ENCODE measurements around the gene NMNAT1. TPM values are rescaled to one million over a fixed set of nuclear protein-coding genes. Genes with fewer than 3 reads are reported as not detected.
"Not testable (repeated sequence)": the region's sequence is repeated elsewhere in the genome, so short reads cannot be mapped to it uniquely, and the experiment has no call there.

Gene NMNAT1
- total RNA-seq, 1 donor, result 10.5 TPM

- H4K20me1 ChIP-seq (ENCODE audit: insufficient read depth, low read length), result peaks cover 3% of the 10 kb centered on the region
- TF ChIP-seq, protein P1, sequence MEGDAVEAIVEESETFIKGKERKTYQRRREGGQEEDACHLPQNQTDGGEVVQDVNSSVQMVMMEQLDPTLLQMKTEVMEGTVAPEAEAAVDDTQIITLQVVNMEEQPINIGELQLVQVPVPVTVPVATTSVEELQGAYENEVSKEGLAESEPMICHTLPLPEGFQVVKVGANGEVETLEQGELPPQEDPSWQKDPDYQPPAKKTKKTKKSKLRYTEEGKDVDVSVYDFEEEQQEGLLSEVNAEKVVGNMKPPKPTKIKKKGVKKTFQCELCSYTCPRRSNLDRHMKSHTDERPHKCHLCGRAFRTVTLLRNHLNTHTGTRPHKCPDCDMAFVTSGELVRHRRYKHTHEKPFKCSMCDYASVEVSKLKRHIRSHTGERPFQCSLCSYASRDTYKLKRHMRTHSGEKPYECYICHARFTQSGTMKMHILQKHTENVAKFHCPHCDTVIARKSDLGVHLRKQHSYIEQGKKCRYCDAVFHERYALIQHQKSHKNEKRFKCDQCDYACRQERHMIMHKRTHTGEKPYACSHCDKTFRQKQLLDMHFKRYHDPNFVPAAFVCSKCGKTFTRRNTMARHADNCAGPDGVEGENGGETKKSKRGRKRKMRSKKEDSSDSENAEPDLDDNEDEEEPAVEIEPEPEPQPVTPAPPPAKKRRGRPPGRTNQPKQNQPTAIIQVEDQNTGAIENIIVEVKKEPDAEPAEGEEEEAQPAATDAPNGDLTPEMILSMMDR (IDR thresholded peaks at IDR 0.05; ENCODE audit: extremely low read depth, low read depth, low read length), result no peak
- no peak overlapping the region for H2AFZ ChIP-seq (ENCODE audit: low read length)
- no peak overlapping the region for H3K27ac ChIP-seq (ENCODE audit: low read depth, low read length)
- H3K4me2 ChIP-seq (ENCODE audit: insufficient read depth, low read length), result no peak overlapping the region
- no peak overlapping the region for H3K4me3 ChIP-seq (ENCODE audit: insufficient read depth, low read length)
- H3K36me3 ChIP-seq (ENCODE audit: insufficient read depth, low read length), result no peaks in the 10 kb centered on the region
- H3K27me3 ChIP-seq (ENCODE audit: insufficient read depth, low read length), result peaks cover 2% of the 10 kb centered on the region
- no peaks in the 10 kb centered on the region for H3K9me3 ChIP-seq (ENCODE audit: low read depth, low read length)
- peaks cover 9% of the 10 kb centered on the region for H3K79me2 ChIP-seq (ENCODE audit: insufficient read depth, low read length)
- H3K4me1 ChIP-seq (ENCODE audit: insufficient read depth, low read length), result peaks cover 13% of the 10 kb centered on the region
- no peak for DNase-seq (ENCODE audit: insufficient read length, low spot score, missing footprints)
Measured at GRCh38 chr1:9912264-9912936, 30.9 kb upstream of the NMNAT1 start.

GRCh38 chr1:9914610-9914937 lies 28.7 kb upstream of the NMNAT1 start:
- Histone ChIP-seq H3K9me3 (ENCODE audit: low read depth, low read length) (no peaks in the 10 kb centered on the region), H3K36me3 (ENCODE audit: insufficient read depth, low read length) (no peaks in the 10 kb centered on the region), H3K27me3 (ENCODE audit: insufficient read depth, low read length) (peaks cover 5% of the 10 kb centered on the region), H3K4me1 (ENCODE audit: insufficient read depth, low read length) (peaks cover 5% of the 10 kb centered on the region), H3K4me2 (ENCODE audit: insufficient read depth, low read length) (no peak overlapping the region), H3K27ac (ENCODE audit: low read depth, low read length) (no peak overlapping the region), H4K20me1 (ENCODE audit: insufficient read depth, low read length) (no peaks in the 10 kb centered on the region), H3K79me2 (ENCODE audit: insufficient read depth, low read length) (peaks cover 1% of the 10 kb centered on the region), H3K4me3 (ENCODE audit: insufficient read depth, low read length) (no peak overlapping the region), H2AFZ (ENCODE audit: low read length) (no peak overlapping the region)
- TF ChIP-seq, protein P1 (IDR thresholded peaks at IDR 0.05; ENCODE audit: extremely low read depth, low read depth, low read length), result no peak
- DNase-seq (ENCODE audit: insufficient read length, low spot score, missing footprints), result no peak

DNA sequence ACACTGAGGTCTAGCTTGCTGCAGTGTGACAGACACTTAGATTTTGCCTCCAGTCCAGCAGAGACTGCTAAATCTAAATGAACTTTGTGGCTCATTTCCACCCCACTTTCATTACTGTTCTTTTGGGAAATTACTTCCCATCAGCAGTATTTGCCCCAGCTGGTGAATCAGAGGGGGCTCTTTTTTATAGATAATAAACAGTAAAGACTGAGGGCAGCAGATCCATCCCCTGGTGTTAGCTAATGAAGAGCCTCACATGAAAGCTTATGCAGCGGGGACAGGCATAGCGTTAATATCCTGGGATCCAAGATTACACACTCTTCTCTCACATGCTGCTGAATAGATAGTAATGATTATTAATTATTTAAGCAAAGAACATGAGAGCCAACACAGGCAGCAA lies 26.8 kb upstream of the NMNAT1 start:
- TF ChIP-seq, protein P1 (IDR thresholded peaks at IDR 0.05; ENCODE audit: extremely low read depth, low read depth, low read length), result no peak
- DNase-seq (ENCODE audit: insufficient read length, low spot score, missing footprints), result no peak
- Histone ChIP-seq H3K4me1 (ENCODE audit: insufficient read depth, low read length) (no peaks in the 10 kb centered on the region), H3K27ac (ENCODE audit: low read depth, low read length) (no peak overlapping the region), H2AFZ (ENCODE audit: low read length) (no peak overlapping the region), H3K27me3 (ENCODE audit: insufficient read depth, low read length) (peaks cover 5% of the 10 kb centered on the region), H3K4me3 (ENCODE audit: insufficient read depth, low read length) (no peak overlapping the region), H4K20me1 (ENCODE audit: insufficient read depth, low read length) (no peaks in the 10 kb centered on the region), H3K36me3 (ENCODE audit: insufficient read depth, low read length) (no peaks in the 10 kb centered on the region), H3K4me2 (ENCODE audit: insufficient read depth, low read length) (no peak overlapping the region), H3K79me2 (ENCODE audit: insufficient read depth, low read length) (no peaks in the 10 kb centered on the region), H3K9me3 (ENCODE audit: low read depth, low read length) (no peaks in the 10 kb centered on the region)

- H3K27me3 ChIP-seq (ENCODE audit: insufficient read depth, low read length); H3K27ac ChIP-seq (ENCODE audit: low read depth, low read length); H3K4me3 ChIP-seq (ENCODE audit: insufficient read depth, low read length); H3K4me2 ChIP-seq (ENCODE audit: insufficient read depth, low read length); H3K36me3 ChIP-seq (ENCODE audit: insufficient read depth, low read length); DNase-seq (ENCODE audit: insufficient read length, low spot score, missing footprints); H3K9me3 ChIP-seq (ENCODE audit: low read depth, low read length); H3K4me1 ChIP-seq (ENCODE audit: insufficient read depth, low read length); H2AFZ ChIP-seq (ENCODE audit: low read length); H3K79me2 ChIP-seq (ENCODE audit: insufficient read depth, low read length); H4K20me1 ChIP-seq (ENCODE audit: insufficient read depth, low read length): not testable (repeated sequence)
Measured at GRCh38 chr1:9917495-9917894, 25.8 kb upstream of the NMNAT1 start.
